HEK293T (cell line): ENCODE results near the gene MYF6.

Experiments used
- CTCF ChIA-PET: fragments of 350-600 bp; formaldehyde crosslinking; extraction: SDS; loops from one replicate; lab custom pipeline; 2021; ENCODE audit warnings: antibody characterized with exemption, inconsistent platforms; lab: Yijun Ruan, JAX
- POLR2A ChIA-PET: fragments of 350-600 bp; formaldehyde crosslinking; extraction: SDS; loops from one replicate; lab custom pipeline; 2020; ENCODE audit warnings: antibody characterized with exemption, inconsistent platforms; lab: Yijun Ruan, JAX
- DNase-seq: peaks from one replicate; pipeline ENCODE4 v3.0.0; 2012; ENCODE audit warnings: mixed read lengths; ENCODE audit errors: extremely low spot score
- ARNT ChIP-seq: fragments of 450-650 bp; IDR thresholded peaks from 2 replicates; pipeline ENCODE4 v1.6.1; 2017; ENCODE audit warnings: mild to moderate bottlenecking
- BHLHE40 ChIP-seq: fragments of 450-650 bp; IDR thresholded peaks from 2 replicates; pipeline ENCODE4 v1.6.1; 2016; ENCODE audit warnings: mild to moderate bottlenecking, moderate library complexity, borderline replicate concordance
- CTBP1 ChIP-seq: fragments of 450-650 bp; IDR thresholded peaks from 2 replicates; pipeline ENCODE4 v1.6.1; 2016; ENCODE audit warnings: borderline replicate concordance
- ELF4 ChIP-seq: fragments of 450-650 bp; IDR thresholded peaks from 2 replicates; pipeline ENCODE4 v1.6.1; 2017; ENCODE audit warnings: antibody characterized with exemption
- FOXA1 ChIP-seq: fragments of 450-650 bp; IDR thresholded peaks from 2 replicates; pipeline ENCODE4 v1.6.1; 2016; ENCODE audit warnings: mild to moderate bottlenecking
- FOXK2 ChIP-seq: fragments of 450-650 bp; IDR thresholded peaks from 2 replicates; pipeline ENCODE4 v1.6.1; 2016; ENCODE audit warnings: mild to moderate bottlenecking
- FOXM1 ChIP-seq: fragments of 450-650 bp; IDR thresholded peaks from 2 replicates; pipeline ENCODE4 v1.6.1; 2017; ENCODE audit warnings: mild to moderate bottlenecking, borderline replicate concordance
- HDGF ChIP-seq: fragments of 450-650 bp; IDR thresholded peaks from 2 replicates; pipeline ENCODE4 v1.6.1; 2017; ENCODE audit warnings: antibody characterized with exemption, borderline replicate concordance
- L3MBTL2 ChIP-seq: fragments of 450-650 bp; conservative IDR thresholded peaks from 2 replicates; pipeline ENCODE4 v1.6.1; 2016; ENCODE audit warnings: mild to moderate bottlenecking
- LEF1 ChIP-seq: fragments of 450-650 bp; IDR thresholded peaks from 2 replicates; pipeline ENCODE4 v1.6.1; 2017; ENCODE audit warnings: mild to moderate bottlenecking, borderline replicate concordance
- NFRKB ChIP-seq: fragments of 450-650 bp; IDR thresholded peaks from 2 replicates; pipeline ENCODE4 v1.6.1; 2016; ENCODE audit warnings: mild to moderate bottlenecking, moderate library complexity
- PKNOX1 ChIP-seq: fragments of 450-650 bp; IDR thresholded peaks from 2 replicates; pipeline ENCODE4 v1.6.1; 2016
- SP1 ChIP-seq: fragments of 450-650 bp; IDR thresholded peaks from 2 replicates; pipeline ENCODE4 v1.6.1; 2017
- SUZ12 ChIP-seq: fragments of 450-650 bp; IDR thresholded peaks from 2 replicates; pipeline ENCODE4 v1.6.1; 2016; ENCODE audit warnings: mild to moderate bottlenecking
- TARDBP ChIP-seq: fragments of 450-650 bp; IDR thresholded peaks from 2 replicates; pipeline ENCODE4 v1.6.1; 2016
- ZNF384 ChIP-seq: fragments of 450-650 bp; IDR thresholded peaks from 2 replicates; pipeline ENCODE4 v1.6.1; 2016

The MYF6 gene

GRCh38 chr12:80710727-80711449, 3.5 kb downstream of the MYF6 start:
- TF ChIP-seq PKNOX1 (no peak), CTBP1 (no peak), HDGF (no peak)
- DNase-seq, result no peak
- ChIA-PET POLR2A (no interaction called here), CTCF (no interaction called here)

- POLR2A ChIA-PET, result no interaction called here
- CTCF ChIA-PET, result no interaction called here
Observed at GRCh38 chr12:80711866-80712265, 4.4 kb downstream of the MYF6 start.

GRCh38 chr12:80712866-80713265, 5.4 kb downstream of the MYF6 start:
- ChIA-PET CTCF (no interaction called here), POLR2A (no interaction called here)
- DNase-seq, result no peak
- TF ChIP-seq CTBP1 (no peak), FOXM1 (no peak), LEF1 (no peak), ELF4 (no peak), HDGF (no peak), SP1 (no peak), ZNF384 (no peak)

More at GRCh38 chr12:80711866-80712265, 4.4 kb downstream of the MYF6 start:
- DNase-seq, result no peak
- TF ChIP-seq FOXA1 (no peak), ELF4 (no peak)

GRCh38 chr12:80713419-80713818, 6.0 kb downstream of the MYF6 start:
- TF ChIP-seq ELF4 (no peak), BHLHE40 (no peak), TARDBP (no peak), LEF1 (no peak), FOXK2 (no peak), NFRKB (no peak), CTBP1 (no peak), HDGF (no peak), L3MBTL2 (no peak), FOXA1 (no peak), PKNOX1 (no peak), SP1 (no peak), FOXM1 (no peak), SUZ12 (no peak), ARNT (no peak), ZNF384 (no peak)
- no peak for DNase-seq
- POLR2A ChIA-PET, result no interaction called here
- CTCF ChIA-PET, result no interaction called here

GRCh38 chr12:80714055-80714454, 6.6 kb downstream of the MYF6 start:
- CTCF ChIA-PET, result interaction anchor here (1.1 kb wide), 1 partner anchor 12 kb away, joined by 3 read pairs; no protein-coding TSS in a partner anchor
- POLR2A ChIA-PET, result no interaction called here
- TF ChIP-seq ARNT (no peak), NFRKB (no peak), BHLHE40 (no peak), SUZ12 (no peak), SP1 (no peak), TARDBP (no peak), CTBP1 (no peak), LEF1 (no peak), PKNOX1 (no peak), FOXK2 (no peak), FOXA1 (no peak), ZNF384 (no peak), FOXM1 (no peak), HDGF (no peak), L3MBTL2 (no peak), ELF4 (no peak)
- DNase-seq, result no peak

- TF ChIP-seq FOXM1 (no peak), ARNT (no peak), ZNF384 (no peak), TARDBP (no peak), SP1 (no peak), NFRKB (no peak), BHLHE40 (no peak), FOXK2 (no peak), HDGF (no peak), SUZ12 (no peak), FOXA1 (no peak), CTBP1 (no peak), PKNOX1 (no peak), ELF4 (no peak), LEF1 (no peak), L3MBTL2 (no peak)
- ChIA-PET CTCF (interaction anchor here (1.1 kb wide), 1 partner anchor 13 kb away, joined by 3 read pairs; no protein-coding TSS in a partner anchor), POLR2A (no interaction called here)
- DNase-seq, result no peak
Observed at GRCh38 chr12:80714846-80715245, 7.4 kb downstream of the MYF6 start.
